GM19324 (cell line): Measurements from ENCODE around the gene PLCH1.
"Not testable (repeated sequence)": the region's sequence is repeated elsewhere in the genome, so short reads cannot be mapped to it uniquely, and the experiment has no call there.

Source experiments
- ATAC-seq: cut with Tn5 transposase; IDR thresholded peaks from one replicate; pipeline ENCODE4 v1.9.1; 2021; ENCODE audit warnings: mild to moderate bottlenecking, moderate library complexity; ENCODE audit not compliant: unreplicated experiment, low FRiP score

Gene PLCH1

DNA sequence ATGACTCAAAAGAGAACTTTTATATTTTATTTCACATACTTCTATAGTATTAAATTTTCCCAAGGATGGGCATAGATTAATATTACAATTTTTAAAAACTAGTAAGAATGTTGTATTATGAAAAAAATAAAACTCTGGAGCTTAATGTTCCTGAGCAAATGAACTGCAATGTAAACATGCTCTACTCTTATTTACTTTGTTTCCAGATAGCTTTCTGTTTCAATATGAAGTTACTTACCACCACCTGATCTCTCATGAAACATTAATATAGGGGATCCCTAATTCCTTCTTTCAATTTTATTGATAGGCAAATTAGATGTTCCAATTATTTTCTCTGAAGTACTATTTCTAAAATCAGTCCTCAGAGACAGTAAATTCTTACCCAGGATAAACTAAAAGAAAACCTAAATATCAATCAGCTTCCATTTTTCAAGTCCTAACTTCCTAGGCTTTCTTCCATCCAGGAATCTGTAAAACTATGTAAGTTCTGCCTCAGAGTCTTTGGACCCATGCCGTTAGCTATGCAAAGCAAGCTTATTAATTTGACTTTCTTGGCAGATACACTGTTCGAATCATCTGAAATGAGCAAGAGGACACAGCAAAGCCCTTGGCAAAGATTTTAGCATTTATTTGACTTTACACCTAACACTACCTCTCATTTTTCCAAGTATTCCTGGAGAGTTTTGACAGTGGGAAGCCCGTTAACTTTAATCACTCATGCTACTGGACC is 93.2 kb downstream of the PLCH1 start:
- no peak for ATAC-seq

DNA sequence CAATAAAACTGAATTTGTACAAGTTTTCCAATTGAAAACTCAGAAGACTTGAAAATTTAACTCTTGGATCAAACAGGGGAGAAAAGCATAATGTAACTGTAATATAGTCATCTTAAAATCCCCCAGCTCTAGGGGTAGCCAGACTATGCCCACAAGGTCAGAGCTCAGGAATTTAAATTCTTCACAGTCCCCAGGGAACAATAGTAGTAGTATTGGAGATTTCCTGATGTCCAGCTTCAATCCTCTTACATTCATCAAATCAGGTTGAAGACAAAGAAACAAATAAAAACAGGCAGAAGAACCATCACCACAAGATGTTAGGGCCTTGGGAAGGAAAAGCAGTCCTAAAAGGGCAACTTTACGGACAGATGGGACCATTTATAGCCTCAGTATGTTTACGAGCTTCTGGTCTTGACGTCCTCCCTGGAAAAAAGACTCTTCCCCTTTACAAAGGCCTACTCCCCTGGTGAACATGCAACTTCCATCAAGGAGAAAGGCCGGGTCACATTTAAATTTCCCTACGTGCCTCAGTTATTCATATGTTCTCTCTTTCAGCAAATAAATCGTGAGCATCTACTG is 96.8 kb downstream of the PLCH1 start:
- no peak for ATAC-seq

DNA sequence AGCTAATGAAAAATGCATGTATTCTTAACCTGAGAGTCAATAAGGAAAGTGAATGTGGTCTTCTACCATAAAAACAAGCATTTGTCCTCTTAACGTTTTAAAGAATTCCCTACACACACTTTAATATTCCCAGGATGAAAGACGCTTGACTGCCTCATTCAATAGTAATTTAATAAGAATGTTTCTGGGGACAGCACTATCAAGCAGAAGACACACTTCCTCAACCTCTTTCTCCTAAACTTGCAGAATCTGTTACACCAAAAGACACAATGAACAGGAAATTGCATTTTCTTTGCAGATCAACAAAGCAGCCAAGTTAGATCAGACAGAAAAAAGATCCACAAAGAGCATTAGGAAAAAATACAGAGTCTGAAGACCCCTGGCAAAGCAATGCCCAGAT is 97.7 kb downstream of the PLCH1 start:
- ATAC-seq: no peak

DNA sequence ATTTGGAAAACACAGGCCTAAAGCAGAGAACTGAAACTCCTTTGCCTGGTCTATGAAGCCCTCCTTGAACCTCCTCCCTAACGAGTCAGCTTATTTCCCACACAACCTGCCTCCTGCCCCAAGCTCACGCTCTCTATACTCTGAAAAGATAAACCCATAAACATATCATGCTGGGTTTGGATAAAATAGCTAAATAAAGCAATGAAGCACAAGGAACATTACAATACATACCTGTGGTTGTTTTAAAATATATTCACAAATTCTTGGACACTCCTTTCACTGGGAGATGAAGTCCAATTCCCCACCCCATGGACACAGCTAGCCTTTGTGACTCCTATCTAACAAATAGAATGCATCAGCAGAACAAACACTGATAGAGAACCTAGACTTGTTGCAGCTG is 98.2 kb downstream of the PLCH1 start:
- ATAC-seq: no peak

DNA sequence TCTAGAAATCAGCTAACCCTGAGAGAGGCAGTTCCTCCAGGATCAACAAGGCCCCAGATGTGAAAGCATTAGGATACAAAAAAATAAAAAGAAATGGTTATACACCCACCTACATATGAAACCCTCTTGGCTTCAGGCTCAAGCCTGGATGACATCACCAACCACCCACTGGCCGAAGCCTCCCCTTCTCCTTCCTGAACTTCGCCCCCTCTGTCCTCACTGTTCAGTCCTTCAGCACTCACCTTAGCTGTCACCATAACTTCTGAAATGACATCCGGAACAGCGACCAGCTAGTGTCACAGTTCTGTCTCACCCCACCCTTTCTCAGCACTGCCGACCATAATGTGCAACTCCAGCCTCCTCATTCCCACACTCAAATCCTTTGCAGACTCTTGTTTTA is 98.7 kb downstream of the PLCH1 start:
- ATAC-seq: no peak

DNA sequence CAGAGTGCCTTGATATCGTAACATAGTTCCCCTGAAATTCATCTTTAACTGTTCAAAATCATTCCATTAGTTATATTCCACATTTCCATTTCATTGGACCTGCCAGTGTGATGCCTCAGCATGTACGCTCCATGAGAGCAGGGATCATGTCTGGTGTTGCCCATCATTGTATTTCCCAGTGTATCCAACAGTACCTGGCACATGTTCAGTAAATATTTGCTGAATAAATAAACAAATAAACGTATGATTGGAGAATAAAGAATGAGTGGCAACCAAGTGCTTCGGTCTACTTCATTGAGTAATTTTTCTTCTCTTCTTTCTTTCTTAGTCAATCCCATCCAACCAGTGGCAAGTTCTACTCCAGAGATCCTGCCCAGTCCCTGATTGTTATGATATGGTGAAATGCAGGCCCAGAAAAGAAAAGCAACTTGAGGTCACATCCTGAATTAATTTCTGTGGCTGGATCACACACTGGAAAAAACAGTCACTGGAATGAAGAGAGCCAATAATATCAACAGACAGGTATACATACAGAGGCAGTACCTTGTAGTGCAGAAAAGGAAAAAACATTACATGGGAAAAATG is 101.2 kb downstream of the PLCH1 start:
- no peak for ATAC-seq

DNA sequence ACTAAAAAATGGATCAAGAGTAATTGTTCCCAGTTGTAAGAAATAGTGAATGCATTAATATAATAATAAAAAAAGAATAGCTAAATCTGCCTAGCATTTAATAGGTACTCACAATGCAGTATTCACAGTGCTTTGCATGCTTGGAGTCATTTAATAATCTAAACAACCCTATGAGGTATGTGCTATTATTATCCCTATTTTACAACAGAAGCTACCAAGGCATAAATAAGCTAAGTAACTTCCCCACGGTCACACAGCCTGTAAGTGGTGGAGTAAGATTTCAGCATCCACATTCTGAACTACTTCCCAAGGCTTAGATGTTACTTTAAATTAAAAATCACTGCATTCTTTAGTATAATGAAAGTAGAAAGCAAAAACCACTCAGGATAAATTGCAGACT is 102.9 kb downstream of the PLCH1 start:
- no peak for ATAC-seq

DNA sequence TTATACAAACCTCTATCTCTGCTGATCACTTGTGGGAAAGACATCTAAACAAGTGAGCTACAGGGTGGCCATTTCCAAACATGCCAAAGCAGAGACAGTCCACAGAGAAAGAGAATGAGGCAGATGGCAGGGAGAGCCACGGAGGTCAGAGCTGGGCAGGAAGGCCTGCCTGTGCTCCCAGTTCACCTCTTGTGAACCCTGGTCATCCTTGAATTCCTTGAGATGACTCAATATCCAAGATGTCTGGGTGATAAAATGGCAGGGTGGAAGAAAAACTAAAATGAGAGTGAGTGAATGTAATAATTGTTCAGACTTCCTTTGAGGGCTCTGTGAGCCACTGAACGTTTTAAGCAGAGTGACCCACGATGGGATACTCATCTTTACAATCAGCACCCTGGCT is 104.8 kb downstream of the PLCH1 start:
- ATAC-seq: no peak

DNA sequence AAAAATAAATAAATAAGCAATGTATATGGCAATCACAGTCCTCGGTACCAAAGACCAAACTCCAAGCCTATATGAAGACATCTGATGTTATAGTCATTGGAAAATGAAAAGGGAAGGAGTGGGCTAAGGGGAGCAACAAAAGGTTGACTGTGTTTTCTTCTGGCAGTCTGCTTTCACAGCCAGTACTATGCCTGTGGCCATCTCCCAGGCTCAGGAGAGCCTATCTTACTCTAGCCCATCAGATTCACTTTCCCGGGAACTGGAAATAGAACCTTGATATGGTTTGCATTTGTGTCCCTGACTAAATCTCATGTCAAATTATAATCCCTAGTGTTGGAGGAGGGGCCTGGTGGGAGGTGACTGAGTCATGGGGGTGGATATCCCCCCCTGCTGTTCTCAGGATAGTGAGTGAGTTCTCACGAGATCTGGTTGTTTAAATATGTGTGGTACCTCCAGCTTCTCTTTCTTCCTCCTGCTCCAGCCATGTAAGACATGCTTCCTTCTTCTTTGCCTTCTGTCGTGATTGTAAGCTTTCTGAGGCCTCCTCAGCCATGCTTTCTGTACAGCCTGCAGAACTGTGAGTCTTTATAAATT is 105.3 kb downstream of the PLCH1 start:
- no peak for ATAC-seq

DNA sequence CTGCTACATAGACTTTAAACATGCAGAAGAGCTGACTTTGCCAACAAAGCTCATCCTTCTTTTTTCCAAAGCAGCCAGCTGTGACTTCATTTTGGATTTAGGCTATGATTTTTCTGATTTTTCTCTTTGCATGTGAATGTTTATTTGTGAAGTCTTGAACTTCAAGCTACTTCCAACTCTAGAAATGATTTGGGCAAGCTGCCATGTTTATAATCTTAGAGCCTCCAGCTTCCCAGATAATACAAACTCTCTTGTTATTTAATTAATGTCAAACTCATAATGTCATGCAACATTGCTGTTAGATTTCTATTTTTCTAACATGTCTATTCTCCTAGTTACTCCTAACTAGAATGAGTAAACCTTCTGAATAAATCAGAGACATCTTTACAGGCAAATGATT is 106.4 kb downstream of the PLCH1 start:
- ATAC-seq: not testable (repeated sequence)

DNA sequence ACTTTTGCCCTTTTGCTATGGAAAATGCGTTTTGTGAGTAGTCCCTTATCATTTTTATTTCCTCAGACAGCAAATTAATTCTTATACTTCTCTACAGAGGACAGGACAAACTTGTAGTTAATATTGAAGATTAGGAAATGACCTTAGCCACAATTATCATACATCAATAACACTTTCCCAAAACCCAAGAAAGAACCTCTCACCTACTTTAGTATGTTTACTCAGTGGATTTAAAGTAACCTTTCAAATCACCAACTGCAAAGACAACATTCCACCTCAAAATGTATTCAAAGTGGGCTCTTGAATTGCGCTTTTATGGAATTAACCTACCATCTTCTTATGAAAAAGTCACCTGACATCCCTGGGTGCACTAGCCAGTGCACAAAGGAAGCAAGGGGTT is 107.3 kb downstream of the PLCH1 start:
- no peak for ATAC-seq

DNA sequence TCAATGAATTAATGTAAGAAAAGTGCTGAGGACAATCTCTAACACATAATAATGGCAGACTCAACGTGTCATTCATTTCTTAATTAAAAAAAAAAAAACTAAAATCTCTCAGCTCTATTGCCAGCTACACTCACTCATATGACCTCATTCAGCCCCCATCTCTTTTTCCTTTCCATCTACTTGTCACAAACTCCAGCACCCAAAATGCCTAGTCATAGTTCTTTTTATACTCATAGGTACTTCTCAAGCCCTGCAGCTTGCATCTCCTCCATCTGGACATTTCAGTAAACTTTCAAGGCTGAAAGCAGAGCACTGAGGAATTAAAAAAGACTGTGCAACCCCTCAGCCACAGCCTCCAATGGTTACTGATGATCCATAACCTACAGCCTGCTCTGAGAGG is 109.8 kb downstream of the PLCH1 start:
- ATAC-seq: no peak

DNA sequence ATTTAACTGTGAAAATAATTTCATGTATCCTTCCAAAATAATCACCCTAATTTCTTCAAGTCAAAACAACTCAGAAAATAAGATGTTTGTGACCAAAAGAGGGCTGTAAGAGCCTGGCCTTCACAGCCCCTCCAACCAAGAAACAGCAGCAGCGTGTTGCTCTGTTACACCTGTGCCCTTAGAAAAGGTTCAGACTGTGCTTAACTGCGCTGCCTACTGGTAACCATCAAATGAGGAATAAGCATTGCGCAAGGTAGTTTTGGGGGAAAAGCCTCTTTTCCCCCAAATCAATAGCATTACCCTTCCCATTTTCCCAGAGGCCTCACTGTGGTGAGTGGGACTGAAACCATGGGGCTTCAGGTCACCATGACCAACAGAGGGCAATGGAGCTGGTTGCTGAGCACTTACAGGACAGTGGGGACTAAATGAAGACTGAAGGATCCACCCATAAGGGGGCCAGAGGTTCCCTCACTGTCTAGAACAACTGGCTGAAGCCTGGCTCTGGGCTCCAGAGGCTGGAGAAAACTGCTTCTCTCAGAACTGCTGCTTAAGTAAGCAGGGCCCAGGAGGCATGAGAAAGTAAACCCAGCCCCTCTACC is 110.7 kb downstream of the PLCH1 start:
- no peak for ATAC-seq

DNA sequence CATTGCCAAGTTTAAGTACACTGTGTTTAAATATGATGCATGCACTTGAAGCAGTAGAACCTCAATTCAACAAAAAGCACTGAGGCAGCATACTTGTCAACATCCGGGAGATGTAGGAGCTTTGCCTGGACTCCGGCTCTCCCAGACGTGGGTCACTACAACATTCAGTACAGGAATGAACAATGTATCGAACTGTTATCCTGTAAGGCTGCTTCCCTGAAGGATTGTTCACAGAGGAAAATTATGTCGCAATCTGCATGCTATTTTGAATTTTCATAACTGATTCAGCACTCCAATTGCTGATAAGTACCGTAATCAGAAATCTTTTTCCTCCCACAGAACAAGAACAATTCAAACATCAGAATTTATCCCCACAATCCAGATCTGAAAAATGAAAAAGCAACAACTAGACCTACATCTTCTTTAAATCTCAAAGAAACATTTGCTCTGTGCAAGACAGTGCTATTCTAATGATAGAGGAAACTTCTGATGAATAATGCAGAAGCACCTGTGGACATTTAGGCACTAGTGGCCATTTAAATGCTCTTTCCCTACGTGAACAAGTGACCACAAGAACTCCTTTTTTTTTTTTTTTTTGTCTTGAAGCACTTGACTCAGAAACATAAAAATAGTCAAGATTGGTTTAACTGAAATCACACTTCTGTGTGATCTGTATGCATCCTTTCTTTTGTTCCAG is 113.4 kb downstream of the PLCH1 start:
- ATAC-seq: no peak

DNA sequence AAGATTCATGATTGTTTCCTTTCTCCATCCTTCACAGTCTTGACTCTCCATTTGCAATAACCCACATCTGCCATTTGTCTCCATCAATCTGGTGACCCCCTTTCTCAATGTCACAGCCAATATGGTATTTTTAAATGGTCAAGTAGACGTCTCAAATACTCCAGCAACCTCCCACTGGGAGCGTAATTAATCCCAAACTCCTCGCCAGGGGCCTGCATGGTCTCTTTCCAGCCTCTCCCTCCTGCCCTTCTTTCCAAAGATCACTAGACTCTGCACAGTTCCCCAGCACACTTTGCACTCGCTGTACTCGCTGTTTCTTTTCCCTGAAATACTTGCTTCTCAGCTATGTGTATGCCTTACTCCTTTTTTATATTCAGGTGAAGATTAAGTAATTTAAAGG is 115.3 kb downstream of the PLCH1 start:
- ATAC-seq: no peak

DNA sequence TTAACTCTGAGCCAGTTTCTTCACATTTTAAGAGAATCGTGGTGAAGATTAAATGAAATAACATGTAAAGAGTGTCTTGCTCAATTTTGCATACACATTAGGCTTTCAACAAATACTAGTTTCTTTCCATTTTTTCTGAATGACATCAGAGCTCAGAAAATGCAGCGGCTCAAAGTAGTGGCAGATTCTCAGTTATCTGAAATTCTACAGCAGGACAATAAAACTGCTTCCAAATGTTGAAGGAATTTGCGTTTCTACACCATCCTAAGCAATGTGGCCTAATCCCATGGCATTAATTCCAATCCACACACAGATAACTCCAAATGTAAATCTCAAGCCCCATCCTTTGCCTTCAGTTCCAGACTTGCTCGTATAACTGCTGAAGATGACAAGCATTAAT is 115.8 kb downstream of the PLCH1 start:
- ATAC-seq: no peak

DNA sequence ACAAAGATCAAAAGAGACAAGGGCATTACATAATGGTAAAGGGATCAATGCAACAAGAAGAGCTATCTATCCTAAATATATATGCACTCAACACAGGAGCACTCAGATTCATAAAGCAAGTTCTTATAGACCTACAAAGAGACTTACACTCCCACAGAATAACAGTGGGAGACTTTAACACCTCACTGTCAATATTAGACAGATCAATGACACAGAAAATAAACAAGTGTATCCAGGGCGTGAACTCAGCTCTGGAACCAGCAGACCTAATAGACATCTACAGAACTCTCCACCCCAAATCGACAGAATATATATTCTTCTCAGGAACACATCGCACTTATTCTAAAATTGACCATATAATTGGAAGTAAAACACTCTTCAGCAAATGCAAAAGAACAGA is 122.2 kb downstream of the PLCH1 start:
- not testable (repeated sequence) for ATAC-seq

DNA sequence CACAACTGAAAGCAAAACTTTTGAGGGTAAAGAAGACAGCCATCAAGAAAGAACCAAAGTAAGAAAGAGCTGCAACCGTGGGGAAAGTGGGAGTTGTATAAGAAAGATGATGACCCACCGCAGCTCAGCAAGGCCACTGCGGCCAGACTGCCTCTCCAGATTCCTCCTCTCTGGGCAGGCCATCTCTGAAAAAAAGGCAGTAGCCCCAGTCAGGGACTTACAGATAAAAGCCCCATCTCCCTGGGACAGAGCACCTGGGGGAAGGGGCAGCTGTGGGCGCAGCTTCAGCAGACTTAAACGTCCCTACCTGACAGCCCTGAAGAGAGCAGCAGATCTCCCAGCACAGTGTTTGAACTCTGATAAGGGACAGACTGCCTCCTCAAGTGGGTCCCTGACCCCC is 124.3 kb downstream of the PLCH1 start:
- not testable (repeated sequence) for ATAC-seq

DNA sequence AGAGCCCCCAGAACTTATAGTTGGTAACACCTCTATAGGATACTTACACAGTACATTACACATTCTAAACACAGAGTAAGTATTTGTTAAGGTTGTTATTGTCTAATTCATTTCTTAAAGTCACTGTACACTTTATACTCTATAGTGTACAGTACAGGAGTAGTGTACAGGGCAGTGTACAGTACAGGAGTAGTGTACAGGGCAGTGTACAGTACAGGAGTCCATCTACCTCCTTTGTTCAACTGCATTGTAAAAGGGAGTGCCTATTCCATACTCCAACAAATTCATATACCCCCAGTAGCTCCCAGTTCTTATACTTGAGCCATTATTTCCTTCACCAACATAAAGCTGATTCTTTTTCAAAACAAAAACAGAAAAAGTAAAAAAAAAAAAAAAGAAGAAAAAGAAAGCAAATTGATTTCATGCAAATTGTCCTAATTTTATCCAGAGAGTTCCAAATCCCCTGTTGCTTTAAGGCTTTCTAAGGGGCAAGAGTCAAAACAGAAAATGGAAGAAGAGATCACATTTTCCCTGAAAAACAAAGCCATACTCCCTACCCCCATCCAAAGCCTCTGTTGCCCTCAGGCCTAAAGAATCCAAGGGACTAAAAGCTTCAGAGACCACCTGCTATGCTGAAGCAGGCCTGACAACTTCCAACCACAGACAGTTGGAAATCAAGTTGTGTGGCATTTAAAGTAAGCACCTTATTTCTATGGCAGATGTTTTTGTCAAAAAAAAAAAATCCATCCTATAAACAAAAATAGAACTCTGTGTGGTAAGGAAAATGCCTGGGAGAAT is 125.6 kb downstream of the PLCH1 start:
- ATAC-seq: no peak

DNA sequence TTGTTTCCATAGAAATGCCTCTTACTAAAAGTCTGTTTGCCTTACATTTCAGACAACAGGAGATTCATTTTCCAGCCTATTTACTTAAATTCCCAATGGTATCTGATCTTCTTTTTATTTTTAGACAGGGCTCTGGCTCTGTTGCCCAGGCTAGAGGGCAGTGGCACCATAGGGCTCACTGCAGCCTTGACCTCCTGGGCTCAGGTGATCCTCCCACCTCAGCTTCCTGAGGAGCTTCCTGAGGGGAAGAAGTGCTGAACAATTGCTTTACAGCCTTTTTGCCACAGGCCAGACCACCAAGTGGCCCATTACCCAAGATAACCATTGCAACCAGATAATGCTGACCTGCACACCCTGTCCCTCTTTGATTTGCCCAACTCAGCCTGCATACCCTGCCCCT is 126.3 kb downstream of the PLCH1 start:
- ATAC-seq: no peak
